KOPT-K1 (cell line): ENCODE data around the gene GNAQ.

Experiments used
- H3K27ac ChIP-seq: fragments of 200-600 bp; sonication (generic); 2 replicates; pipeline ENCODE4 v1.5.1; 2016; ENCODE audit warnings: antibody characterized with exemption, mild to moderate bottlenecking, low read depth, low read length; ENCODE audit not compliant: poor library complexity, severe bottlenecking
- H3K36me3 ChIP-seq: fragments of 200-600 bp; sonication (generic); 2 replicates; pipeline ENCODE4 v1.5.1; 2017; ENCODE audit warnings: antibody characterized with exemption, mild to moderate bottlenecking, low read length, moderate library complexity; ENCODE audit not compliant: insufficient read depth
- H3K9me3 ChIP-seq: fragments of 200-600 bp; sonication (generic); 2 replicates; pipeline ENCODE4 v1.5.1; 2017; ENCODE audit warnings: antibody characterized with exemption, low read length, mild to moderate bottlenecking; ENCODE audit not compliant: insufficient read depth, poor library complexity, severe bottlenecking

GNAQ gene

DNA sequence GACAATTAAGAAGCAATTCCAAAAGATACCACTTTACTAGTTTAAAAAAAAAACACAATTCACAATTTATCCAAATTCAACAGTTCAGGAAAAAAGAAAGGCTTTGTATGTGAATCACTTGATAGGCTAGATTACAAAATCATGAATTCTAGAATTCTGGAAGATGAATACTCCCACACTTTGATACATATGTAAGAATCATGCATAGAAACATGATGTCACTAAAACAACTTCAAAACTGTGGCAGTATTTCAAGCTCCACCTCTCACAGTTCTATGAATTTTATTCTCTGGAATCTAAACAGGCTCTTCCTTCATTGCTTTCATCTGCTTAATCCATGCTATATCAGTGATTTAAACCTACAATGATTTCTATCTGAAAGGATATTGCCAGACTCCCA, 51.0 kb downstream of the GNAQ start:
- peaks cover 19% of the 10 kb centered on the region; the same call in 1 of the 2 replicates for H3K36me3 ChIP-seq
- H3K9me3 ChIP-seq: no peaks in the 10 kb centered on the region
- H3K27ac ChIP-seq: peak overlapping the region; percentile 63

DNA sequence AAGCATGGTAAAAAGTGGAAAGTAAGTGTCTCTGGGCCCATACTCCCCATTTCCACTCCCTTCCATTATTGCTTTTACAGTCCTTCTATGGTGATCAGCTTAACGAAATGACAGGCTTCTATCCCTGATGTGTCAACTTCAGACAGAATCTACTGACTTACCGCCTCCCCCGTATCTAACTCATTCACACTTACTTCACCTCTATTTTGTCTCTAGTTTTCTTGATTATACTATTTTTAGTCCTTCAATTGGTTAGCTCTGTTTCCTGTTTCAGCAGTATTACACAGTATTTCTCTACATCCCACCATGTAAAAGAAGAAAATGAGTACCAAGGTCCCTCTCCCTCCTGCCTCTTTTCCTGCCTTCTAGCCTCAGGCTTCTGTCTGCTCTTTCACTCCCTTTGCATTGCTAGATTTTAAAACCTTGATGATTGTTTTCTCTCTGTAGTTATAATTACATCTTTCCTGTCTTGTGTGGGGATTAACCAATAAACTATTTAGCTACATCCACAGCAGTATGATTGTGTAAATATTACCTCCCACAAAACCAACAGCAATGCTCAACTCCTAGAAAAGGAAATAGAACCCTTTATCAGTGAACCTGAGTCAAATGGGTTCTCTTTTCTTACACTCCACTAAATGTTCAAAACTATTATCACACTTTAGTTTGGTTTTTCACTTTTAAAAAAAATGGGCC, 53.4 kb downstream of the GNAQ start:
- Histone ChIP-seq H3K9me3 (no peaks in the 10 kb centered on the region), H3K36me3 (peaks cover 18% of the 10 kb centered on the region; the same call in 1 of the 2 replicates), H3K27ac (peak overlapping the region; percentile 60)

- Histone ChIP-seq H3K9me3 (no peaks in the 10 kb centered on the region), H3K27ac (peak overlapping the region; percentile 60), H3K36me3 (peaks cover 24% of the 10 kb centered on the region; the same call in 1 of the 2 replicates)
These were observed 54.4 kb downstream of the GNAQ start for GRCh38 chr9:77977210-77977611.

GRCh38 chr9:77975806-77976205, 55.8 kb downstream of the GNAQ start:
- Histone ChIP-seq H3K36me3 (peaks cover 30% of the 10 kb centered on the region), H3K27ac (peak overlapping the region; percentile 60), H3K9me3 (no peaks in the 10 kb centered on the region)

- Histone ChIP-seq H3K27ac (peak overlapping the region; percentile 60), H3K36me3 (peaks cover 30% of the 10 kb centered on the region)
These were observed 56.6 kb downstream of the GNAQ start for GRCh38 chr9:77975036-77975435.

DNA sequence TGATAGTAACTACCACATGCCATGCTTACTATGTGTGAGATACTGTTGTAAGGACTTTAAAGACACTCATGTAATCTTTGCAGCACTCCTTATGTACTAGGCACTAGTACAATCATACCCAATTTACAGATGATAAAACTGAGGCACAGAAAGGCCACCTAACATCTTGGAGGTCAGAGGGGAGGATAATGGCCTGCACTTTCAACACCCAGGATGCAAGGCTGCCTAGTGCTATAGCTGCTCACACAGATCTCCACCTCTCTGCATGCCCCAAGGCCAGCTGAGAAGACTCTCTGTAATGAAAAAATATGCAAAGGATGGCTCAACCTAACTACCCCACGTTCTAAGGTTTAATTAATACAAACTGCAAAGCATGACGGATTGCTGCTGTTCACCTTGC, 57.2 kb downstream of the GNAQ start:
- H3K9me3 ChIP-seq: no peaks in the 10 kb centered on the region
- peak overlapping the region; percentile 34 for H3K27ac ChIP-seq
- H3K36me3 ChIP-seq: peaks cover 27% of the 10 kb centered on the region

More at GRCh38 chr9:77975036-77975435, 56.6 kb downstream of the GNAQ start:
- no peaks in the 10 kb centered on the region for H3K9me3 ChIP-seq

- H3K27ac ChIP-seq: peak overlapping the region; percentile 43
- H3K9me3 ChIP-seq: no peaks in the 10 kb centered on the region
- H3K36me3 ChIP-seq: peaks cover 30% of the 10 kb centered on the region
These were observed 62.5 kb downstream of the GNAQ start for GRCh38 chr9:77969083-77969482.

GRCh38 chr9:77968506-77968905, 63.1 kb downstream of the GNAQ start:
- no peaks in the 10 kb centered on the region for H3K9me3 ChIP-seq
- H3K36me3 ChIP-seq: peaks cover 30% of the 10 kb centered on the region
- peak overlapping the region; percentile 43 for H3K27ac ChIP-seq

DNA sequence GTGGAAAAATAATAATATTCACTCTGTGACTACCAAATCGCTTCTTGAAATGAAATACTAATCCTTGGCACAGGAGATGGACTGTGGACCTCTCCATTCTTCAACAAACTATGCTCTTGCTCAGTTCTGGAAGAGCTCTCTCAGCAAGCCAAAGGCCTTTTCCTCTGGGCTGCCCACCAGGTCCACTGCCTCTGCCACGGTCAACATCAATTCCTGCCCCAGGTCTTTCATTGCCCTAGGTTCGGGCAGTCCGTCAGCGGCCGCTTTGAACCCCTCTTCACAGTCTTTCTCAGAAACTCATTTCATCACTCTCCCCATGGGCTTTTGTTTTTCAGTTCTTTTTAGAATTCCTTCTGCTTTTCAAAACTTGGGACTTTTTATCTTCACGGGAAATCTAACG, 64.9 kb downstream of the GNAQ start:
- H3K36me3 ChIP-seq: peaks cover 16% of the 10 kb centered on the region
- H3K9me3 ChIP-seq: no peaks in the 10 kb centered on the region
- peak overlapping the region; percentile 28 for H3K27ac ChIP-seq

GRCh38 chr9:77965445-77966123, 66.0 kb downstream of the GNAQ start:
- peaks cover 13% of the 10 kb centered on the region; the same call in 1 of the 2 replicates for H3K36me3 ChIP-seq
- no peaks in the 10 kb centered on the region for H3K9me3 ChIP-seq
- peak overlapping the region; percentile 60 for H3K27ac ChIP-seq

- peak overlapping the region; percentile 60 for H3K27ac ChIP-seq
- no peaks in the 10 kb centered on the region for H3K9me3 ChIP-seq
- H3K36me3 ChIP-seq: peaks cover 13% of the 10 kb centered on the region; the same call in 1 of the 2 replicates
These were observed 67.4 kb downstream of the GNAQ start for GRCh38 chr9:77964258-77964657.

DNA sequence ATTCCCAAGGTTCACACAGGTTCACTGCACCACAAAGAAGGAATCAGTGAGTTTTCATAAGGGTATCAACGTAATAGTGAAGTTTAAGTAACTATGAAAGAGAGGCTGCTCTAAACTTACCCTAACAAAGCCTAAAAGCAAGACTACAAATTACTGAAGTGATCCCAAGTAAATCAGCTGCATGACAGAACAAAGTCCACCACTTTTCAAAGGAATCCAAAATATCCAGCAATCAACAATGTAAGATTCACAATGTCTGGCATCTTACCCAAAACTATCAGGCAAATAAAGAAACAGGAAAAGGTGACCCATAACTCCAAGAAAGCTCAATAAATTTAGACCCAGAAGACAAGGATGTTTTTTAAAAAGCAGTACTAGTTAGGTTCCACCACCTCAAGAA, 70.1 kb downstream of the GNAQ start:
- Histone ChIP-seq H3K9me3 (no peaks in the 10 kb centered on the region), H3K27ac (peak overlapping the region; percentile 60), H3K36me3 (no peaks in the 10 kb centered on the region)

DNA sequence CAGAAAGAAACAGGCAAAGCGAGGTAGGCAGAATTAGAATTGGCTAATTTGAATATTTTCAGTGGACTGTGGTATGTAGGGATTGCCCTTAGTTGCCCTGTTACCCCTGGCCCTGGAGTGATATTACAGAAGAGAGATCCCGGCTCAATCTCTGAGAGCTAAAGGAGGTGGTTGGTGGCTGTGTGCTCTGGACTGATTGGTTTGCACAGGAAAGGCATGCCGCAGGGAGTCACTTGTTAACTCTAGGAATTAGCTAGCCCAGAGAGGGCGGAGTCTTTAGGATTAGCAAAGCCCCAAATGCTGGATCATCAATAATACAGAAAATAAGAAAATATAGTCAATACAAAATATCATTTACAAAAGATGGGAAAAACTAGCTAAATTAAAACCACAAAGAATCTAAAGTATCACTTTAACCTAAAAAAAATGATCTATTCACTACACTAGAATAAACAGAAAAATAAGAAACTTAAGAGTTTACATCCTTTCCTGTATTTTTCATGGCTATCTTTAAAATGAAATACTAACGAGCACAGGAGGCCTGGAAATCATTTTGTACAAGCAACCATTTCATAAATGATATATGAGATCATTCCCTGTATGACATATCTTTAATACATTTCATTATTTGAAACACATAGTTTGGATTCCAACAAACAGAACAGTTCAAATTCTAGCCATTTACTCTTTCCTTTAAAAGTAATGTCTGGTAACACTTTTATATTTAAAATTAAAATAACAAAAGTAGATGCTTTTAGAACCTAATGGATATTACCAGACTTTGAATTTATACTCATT, 71.1 kb downstream of the GNAQ start:
- Histone ChIP-seq H3K36me3 (no peaks in the 10 kb centered on the region), H3K27ac (peak overlapping the region; percentile 60)

DNA sequence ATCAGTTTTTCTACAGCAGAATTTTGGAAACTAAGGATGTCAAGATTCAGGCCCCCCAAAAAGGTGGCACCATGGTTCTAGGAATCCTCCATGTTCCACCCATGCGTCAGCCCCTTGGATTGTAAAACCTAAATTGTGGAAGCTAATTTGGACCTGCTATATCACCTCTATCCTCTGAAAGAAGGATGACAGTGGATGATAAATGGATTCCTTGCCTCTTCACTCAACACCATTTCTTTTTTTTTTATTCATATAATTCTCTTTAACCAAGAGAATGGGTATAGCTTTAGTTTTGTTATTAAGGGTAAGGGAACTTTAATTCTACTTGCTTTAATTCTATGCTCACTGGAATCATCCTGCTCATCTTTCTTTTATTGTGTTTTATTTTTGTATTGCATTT, 71.8 kb downstream of the GNAQ start:
- no peaks in the 10 kb centered on the region for H3K36me3 ChIP-seq
- H3K27ac ChIP-seq: peak overlapping the region; percentile 60
- no peaks in the 10 kb centered on the region for H3K9me3 ChIP-seq

More for the DNA sequence above, 71.1 kb downstream of the GNAQ start:
- H3K9me3 ChIP-seq: no peaks in the 10 kb centered on the region

GRCh38 chr9:77957652-77958051, 74.0 kb downstream of the GNAQ start:
- no peaks in the 10 kb centered on the region for H3K36me3 ChIP-seq
- no peaks in the 10 kb centered on the region for H3K9me3 ChIP-seq
- H3K27ac ChIP-seq: peak overlapping the region; percentile 61
